ENCODE data around the gene CD99L2. TPM values are rescaled to one million over a fixed set of nuclear protein-coding genes. Genes with fewer than 3 reads are reported as not detected.
A peak's percentile ranks its signal among the peaks of the same experiment; 100 is the strongest.

The CD99L2 gene
- total RNA-seq, 6 experiments from 2014 or later = 25.5 to 53.6 (median 33.0) TPM

GRCh38 chrX:150792949-150793527 is 105.4 kb downstream of the CD99L2 start:
- peaks cover 0 to 6% (median 1%) of the 10 kb centered on the region in 4 donors for H3K36me3 ChIP-seq
- DNase-seq = no peak
- H3K9me3 ChIP-seq = no peaks in the 10 kb centered on the region
- TF ChIP-seq, protein P1, sequence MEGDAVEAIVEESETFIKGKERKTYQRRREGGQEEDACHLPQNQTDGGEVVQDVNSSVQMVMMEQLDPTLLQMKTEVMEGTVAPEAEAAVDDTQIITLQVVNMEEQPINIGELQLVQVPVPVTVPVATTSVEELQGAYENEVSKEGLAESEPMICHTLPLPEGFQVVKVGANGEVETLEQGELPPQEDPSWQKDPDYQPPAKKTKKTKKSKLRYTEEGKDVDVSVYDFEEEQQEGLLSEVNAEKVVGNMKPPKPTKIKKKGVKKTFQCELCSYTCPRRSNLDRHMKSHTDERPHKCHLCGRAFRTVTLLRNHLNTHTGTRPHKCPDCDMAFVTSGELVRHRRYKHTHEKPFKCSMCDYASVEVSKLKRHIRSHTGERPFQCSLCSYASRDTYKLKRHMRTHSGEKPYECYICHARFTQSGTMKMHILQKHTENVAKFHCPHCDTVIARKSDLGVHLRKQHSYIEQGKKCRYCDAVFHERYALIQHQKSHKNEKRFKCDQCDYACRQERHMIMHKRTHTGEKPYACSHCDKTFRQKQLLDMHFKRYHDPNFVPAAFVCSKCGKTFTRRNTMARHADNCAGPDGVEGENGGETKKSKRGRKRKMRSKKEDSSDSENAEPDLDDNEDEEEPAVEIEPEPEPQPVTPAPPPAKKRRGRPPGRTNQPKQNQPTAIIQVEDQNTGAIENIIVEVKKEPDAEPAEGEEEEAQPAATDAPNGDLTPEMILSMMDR (IDR thresholded peaks at IDR 0.05) = no peak
- TF ChIP-seq POLR2A (IDR thresholded peaks at IDR 0.05) = no peak
- H3K27ac ChIP-seq = no peak overlapping the region
- WGBS (ENCODE audit: insufficient coverage, low coverage, low lambda C conversion rate, missing lambda C conversion rate) = 60% methylated on average over 5 of the region's 5 CpGs
- H3K4me1 ChIP-seq = no peaks in the 10 kb centered on the region
- intact Hi-C loops (cut with DNase I) = no loop called here
- no peak for ATAC-seq
- no peak overlapping the region for H3K4me3 ChIP-seq
- no peaks in the 10 kb centered on the region for H3K27me3 ChIP-seq

- Histone ChIP-seq H3K36me3 (peaks cover 0 to 6% (median 1%) of the 10 kb centered on the region in 4 donors), H3K27me3 (no peaks in the 10 kb centered on the region), H3K27ac (no peak overlapping the region), H3K9me3 (no peaks in the 10 kb centered on the region), H3K4me1 (no peaks in the 10 kb centered on the region), H3K4me3 (no peak overlapping the region)
- ATAC-seq = no peak
- 91% methylated on average over 1 of the region's 1 CpG for WGBS (ENCODE audit: insufficient coverage, low coverage, low lambda C conversion rate, missing lambda C conversion rate)
- TF ChIP-seq, protein P1 (IDR thresholded peaks at IDR 0.05) = no peak
- TF ChIP-seq POLR2A (IDR thresholded peaks at IDR 0.05) = no peak
- intact Hi-C loops (cut with DNase I) = no loop called here
- no peak for DNase-seq
Measured at GRCh38 chrX:150790021-150790420, 108.4 kb downstream of the CD99L2 start.

DNA sequence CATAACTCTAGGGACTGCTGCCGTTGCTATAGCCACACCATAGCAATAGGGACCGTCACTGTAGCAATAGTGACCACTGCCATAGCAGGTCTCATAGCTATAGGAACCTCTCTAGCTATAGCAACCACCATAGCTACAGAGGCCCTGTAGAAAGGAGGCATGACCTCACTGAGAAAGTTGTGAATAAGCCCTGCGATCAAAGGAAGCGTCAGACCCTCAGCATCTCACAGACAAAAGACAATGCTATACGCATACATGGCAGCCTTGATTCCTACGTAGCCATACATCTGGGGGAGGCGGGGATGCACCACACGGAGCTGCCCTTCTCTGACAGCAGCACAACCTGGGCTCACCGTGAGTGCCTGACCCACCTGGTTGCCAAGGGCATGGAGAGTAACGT is 116.8 kb downstream of the CD99L2 start:
- intact Hi-C loops (cut with DNase I) = no loop called here
- no peak for ATAC-seq
- no peaks in the 10 kb centered on the region for H3K9me3 ChIP-seq

GRCh38 chrX:150779385-150779784 is 119.1 kb downstream of the CD99L2 start:
- intact Hi-C loops (cut with DNase I) = no loop called here
- 70% methylated on average over 8 of the region's 8 CpGs for WGBS (ENCODE audit: insufficient coverage, low coverage, low lambda C conversion rate, missing lambda C conversion rate)
- peak in 3 of 4 donors; percentile 12 to 42 (median 23) for ATAC-seq
- Histone ChIP-seq H3K36me3 (no peaks in the 10 kb centered on the region), H3K4me1 (no peaks in the 10 kb centered on the region), H3K4me3 (no peak overlapping the region), H3K9me3 (no peaks in the 10 kb centered on the region), H3K27ac (no peak overlapping the region), H3K27me3 (no peaks in the 10 kb centered on the region)
- DNase-seq = no peak
- TF ChIP-seq, protein P1 (IDR thresholded peaks at IDR 0.05) = no peak
- no peak for TF ChIP-seq POLR2A (IDR thresholded peaks at IDR 0.05)

More for the DNA sequence above, 116.8 kb downstream of the CD99L2 start:
- H3K4me3 ChIP-seq = no peak overlapping the region
- no peaks in the 10 kb centered on the region for H3K4me1 ChIP-seq
- H3K36me3 ChIP-seq = no peaks in the 10 kb centered on the region
- no peak for TF ChIP-seq POLR2A (IDR thresholded peaks at IDR 0.05)
- TF ChIP-seq, protein P1 (IDR thresholded peaks at IDR 0.05) = no peak
- no peak for DNase-seq
- no peak overlapping the region for H3K27ac ChIP-seq
- H3K27me3 ChIP-seq = no peaks in the 10 kb centered on the region
- WGBS (ENCODE audit: insufficient coverage, low coverage, low lambda C conversion rate, missing lambda C conversion rate) = 86% methylated on average over 1 of the region's 10 CpGs
